ENCODE data around the gene ARF3.

The ARF3 gene

DNA sequence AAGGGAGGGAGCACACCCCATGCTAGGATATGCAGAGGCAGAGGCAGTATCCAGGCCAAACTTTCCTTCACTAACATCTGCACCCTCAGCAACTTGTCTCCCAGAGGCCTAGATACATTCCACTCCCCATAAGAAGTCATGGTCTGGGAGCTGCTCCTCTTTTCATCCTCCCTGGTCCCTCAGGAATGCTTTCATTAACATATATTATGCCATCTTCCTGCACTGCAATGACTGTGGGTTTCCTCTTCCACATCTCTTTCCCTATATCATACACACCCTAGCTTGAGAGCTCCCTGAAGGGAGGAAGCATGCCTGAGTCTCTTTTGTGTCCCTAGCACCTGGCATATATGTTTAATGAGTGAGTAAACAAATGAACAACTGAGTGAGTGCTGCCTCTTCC is 33.3 kb upstream of the ARF3 start:
- H3K4me3 ChIP-seq (replicated peaks in 1 of 2; ENCODE audit: low read depth in 2 of 2, low read length in 2 of 2): no peak overlapping the region
- DNase-seq (ENCODE audit: low read depth in 2 of 2): no peak
- TF ChIP-seq, protein P1, sequence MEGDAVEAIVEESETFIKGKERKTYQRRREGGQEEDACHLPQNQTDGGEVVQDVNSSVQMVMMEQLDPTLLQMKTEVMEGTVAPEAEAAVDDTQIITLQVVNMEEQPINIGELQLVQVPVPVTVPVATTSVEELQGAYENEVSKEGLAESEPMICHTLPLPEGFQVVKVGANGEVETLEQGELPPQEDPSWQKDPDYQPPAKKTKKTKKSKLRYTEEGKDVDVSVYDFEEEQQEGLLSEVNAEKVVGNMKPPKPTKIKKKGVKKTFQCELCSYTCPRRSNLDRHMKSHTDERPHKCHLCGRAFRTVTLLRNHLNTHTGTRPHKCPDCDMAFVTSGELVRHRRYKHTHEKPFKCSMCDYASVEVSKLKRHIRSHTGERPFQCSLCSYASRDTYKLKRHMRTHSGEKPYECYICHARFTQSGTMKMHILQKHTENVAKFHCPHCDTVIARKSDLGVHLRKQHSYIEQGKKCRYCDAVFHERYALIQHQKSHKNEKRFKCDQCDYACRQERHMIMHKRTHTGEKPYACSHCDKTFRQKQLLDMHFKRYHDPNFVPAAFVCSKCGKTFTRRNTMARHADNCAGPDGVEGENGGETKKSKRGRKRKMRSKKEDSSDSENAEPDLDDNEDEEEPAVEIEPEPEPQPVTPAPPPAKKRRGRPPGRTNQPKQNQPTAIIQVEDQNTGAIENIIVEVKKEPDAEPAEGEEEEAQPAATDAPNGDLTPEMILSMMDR (IDR thresholded peaks at IDR 0.05; ENCODE audit: low read depth, low read length): no peak

DNA sequence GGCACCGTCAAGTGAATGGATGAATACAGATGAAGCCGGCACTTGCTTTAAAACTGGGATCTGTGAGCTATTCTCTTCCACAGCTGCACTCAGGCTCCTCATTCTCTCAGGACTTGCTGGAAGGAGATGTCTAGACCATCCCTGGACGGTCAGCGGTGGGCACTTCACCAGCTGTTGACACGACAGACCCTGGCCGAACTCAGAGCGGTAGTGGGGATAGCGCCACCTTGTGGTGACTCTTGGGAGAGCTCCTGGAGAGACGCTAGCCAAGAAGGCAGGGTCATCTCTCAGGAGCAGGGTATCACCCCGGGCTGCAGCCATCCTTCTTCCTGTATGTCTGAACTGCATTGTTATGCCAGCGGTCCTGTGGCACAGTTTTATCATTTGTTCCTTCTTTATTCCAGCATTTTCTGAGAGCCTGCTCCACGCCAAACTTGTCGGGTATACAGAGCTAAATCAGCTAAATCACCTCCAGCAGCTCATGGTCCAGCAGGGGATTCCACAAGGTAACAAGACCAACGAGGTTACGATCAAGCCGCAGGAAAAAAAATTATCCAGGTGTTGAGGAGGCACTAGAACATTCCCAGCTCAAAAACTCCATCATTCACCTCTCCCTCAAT is 30.9 kb upstream of the ARF3 start:
- H3K4me3 ChIP-seq (replicated peaks in 1 of 2; ENCODE audit: low read depth in 2 of 2, low read length in 2 of 2): no peak overlapping the region
- TF ChIP-seq, protein P1 (IDR thresholded peaks at IDR 0.05; ENCODE audit: low read depth, low read length): peak; percentile 92
- DNase-seq (ENCODE audit: low read depth in 2 of 2): peak; percentile 55 to 58

DNA sequence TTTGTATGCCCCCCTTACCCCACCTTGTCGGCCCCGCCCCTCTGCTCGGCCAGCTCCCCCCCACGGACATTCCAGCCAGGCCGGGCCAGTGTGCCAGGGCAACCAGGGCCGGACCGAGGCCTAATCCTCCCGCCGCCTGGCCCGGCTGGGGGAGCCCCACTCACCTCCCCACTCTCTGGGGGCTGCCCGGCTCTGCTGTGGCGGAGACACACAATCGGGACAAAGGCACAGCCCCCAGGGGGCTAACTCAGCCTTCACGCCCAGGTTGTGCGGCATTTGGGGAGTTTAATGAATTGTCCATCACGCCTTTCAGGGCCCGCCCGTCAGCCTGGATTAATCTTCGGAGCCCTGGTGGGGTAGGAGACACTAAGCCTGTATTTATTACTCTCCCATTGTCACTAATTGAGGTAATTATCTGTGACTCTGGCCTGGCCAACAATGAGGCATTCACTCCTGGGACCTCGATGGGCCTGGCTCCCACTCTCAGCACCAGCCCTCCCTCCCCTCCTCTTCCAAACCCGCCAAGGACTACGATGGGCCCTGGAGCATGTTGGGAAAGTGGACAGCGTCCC is 29.5 kb upstream of the ARF3 start:
- H3K4me3 ChIP-seq (replicated peaks in 1 of 2; ENCODE audit: low read depth in 2 of 2, low read length in 2 of 2): no peak overlapping the region
- DNase-seq (ENCODE audit: low read depth in 2 of 2): no peak
- TF ChIP-seq, protein P1 (IDR thresholded peaks at IDR 0.05; ENCODE audit: low read depth, low read length): no peak

DNA sequence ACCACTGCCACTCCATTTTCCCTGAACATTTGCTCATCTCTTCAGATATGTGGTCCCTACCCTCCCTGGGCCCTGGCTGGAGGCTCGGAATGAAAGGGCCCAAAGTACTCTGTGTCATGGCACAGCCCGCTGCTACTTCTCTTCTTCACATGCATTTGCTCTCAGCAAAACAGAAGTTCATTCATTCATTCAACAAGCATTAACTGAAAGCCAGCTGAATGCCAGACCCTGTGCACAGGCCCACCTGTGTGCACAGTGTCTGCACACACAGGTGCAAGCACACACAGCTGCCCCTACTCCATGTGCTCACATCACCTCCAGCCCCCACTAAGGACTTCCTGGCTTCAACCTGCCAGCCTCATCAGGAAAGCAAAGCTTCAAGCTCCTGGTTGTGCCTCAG is 28.6 kb upstream of the ARF3 start:
- no peak overlapping the region for H3K4me3 ChIP-seq (replicated peaks in 1 of 2; ENCODE audit: low read depth in 2 of 2, low read length in 2 of 2)
- TF ChIP-seq, protein P1 (IDR thresholded peaks at IDR 0.05; ENCODE audit: low read depth, low read length): no peak
- DNase-seq (ENCODE audit: low read depth in 2 of 2): no peak

DNA sequence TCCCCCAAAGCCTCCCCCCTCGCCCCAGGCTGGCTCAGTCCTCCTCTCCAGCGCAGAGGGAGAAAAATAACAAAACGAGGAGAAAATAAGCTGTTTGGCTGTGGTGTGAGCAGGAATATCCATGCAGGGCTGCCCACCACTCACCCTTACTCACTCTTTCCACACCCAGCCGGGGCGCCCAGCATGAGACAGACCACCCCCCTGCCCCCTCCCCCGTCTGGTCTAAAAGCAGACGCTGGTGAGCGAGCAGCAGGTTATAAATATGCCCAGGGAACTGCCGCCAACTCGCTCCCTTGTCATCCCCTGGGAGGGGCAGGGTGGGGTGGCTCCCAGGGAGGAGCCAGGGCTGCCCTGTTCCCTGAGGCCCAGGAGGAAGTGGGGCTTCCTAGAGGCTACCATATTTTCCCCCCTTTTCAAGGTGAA is 28.2 kb upstream of the ARF3 start:
- TF ChIP-seq, protein P1 (IDR thresholded peaks at IDR 0.05; ENCODE audit: low read depth, low read length): no peak
- DNase-seq (ENCODE audit: low read depth in 2 of 2): no peak
- H3K4me3 ChIP-seq (replicated peaks in 1 of 2; ENCODE audit: low read depth in 2 of 2, low read length in 2 of 2): no peak overlapping the region

DNA sequence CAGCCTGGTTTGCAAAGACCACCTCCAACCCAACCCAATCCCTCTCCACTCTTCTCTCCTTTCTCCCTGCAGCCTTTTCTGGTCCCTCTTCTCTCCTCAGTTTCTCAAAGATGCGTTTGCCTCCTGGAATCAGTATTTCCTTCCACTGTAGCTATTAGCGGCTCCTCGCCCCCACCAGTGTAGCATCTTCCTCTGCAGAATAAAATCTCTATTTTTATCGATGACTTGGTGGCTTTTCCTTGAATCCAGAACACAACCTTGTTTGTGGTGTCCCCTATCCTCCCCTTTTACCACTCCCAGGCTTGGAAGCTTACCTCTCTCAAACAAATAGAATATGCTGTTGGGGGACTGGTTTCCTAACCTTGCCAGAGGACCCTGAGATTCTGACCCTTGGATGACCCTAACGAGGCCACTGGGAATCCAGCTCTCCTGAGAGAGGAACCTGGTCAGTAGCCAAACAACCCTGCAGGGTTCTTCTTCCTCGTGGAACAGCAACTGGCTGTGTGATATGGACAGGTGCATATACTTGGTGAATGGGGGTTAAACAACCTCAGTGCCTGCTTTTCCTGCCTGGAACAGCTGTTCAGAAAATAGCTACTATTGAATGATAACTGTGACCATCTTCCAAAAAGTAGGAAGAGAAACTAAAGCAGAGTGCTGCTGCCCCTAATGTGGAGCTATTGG is 25.3 kb upstream of the ARF3 start:
- TF ChIP-seq, protein P1 (IDR thresholded peaks at IDR 0.05; ENCODE audit: low read depth, low read length): no peak

More for the DNA sequence above, 25.3 kb upstream of the ARF3 start:
- no peak for DNase-seq (ENCODE audit: low read depth in 2 of 2)
- no peak overlapping the region for H3K4me3 ChIP-seq (replicated peaks in 1 of 2; ENCODE audit: low read depth in 2 of 2, low read length in 2 of 2)
